Lower lobe of right lung (tissue), 2 donors: ENCODE measurements around the gene EPHA5. TPM values are rescaled to one million over a fixed set of nuclear protein-coding genes. Genes with fewer than 3 reads are reported as not detected.

Experiments used
- ATAC-seq, 2 donors: fragments of 200-7000 bp; cut with Tn5 transposase; one replicate each; pipeline ENCODE4 v1.9.1; 2020 to 2022; ENCODE audit warnings: mild to moderate bottlenecking in 2 of 2, moderate library complexity in 2 of 2
- DNase-seq: peaks from one replicate; pipeline ENCODE4 v3.0.0-alpha.2; 2020
- H3K27ac ChIP-seq: fragments of 200-600 bp; one replicate; pipeline ENCODE4 v1.8.0; 2022
- H3K27me3 ChIP-seq: fragments of 200-600 bp; one replicate; pipeline ENCODE4 v1.8.0; 2022; ENCODE audit warnings: low read depth
- H3K36me3 ChIP-seq: fragments of 200-600 bp; one replicate; pipeline ENCODE4 v1.8.0; 2022; ENCODE audit warnings: mild to moderate bottlenecking
- H3K4me1 ChIP-seq: fragments of 200-600 bp; one replicate; pipeline ENCODE4 v1.8.0; 2022
- H3K4me3 ChIP-seq: fragments of 200-600 bp; one replicate; pipeline ENCODE4 v1.8.0; 2022; ENCODE audit warnings: mild to moderate bottlenecking
- H3K9me3 ChIP-seq: fragments of 200-600 bp; one replicate; pipeline ENCODE4 v1.8.0; 2022
- CTCF ChIP-seq: fragments of 200-600 bp; IDR thresholded peaks from one replicate; pipeline ENCODE4 v1.8.0; 2022; ENCODE audit warnings: antibody characterized with exemption, mild to moderate bottlenecking
- intact Hi-C: fragments of 100-400 bp; cut with DNase I; formaldehyde crosslinking; loops from one replicate; pipeline ENCODE4 v1.11.0; 2022
- total RNA-seq: library from RNA; stranded (reverse); fragmentation: NEBNext Ultra II Directional; extraction: Animal tissue kit (Norgen Biotek cat#: 25700); gene quantifications from one replicate; pipeline ENCODE4 v1.2.1, GENCODE V29; 2021
- donor health status: DM: no; HTN: yes; CAD: no; lungs with severe emphysema.

EPHA5 gene
- total RNA-seq, 1 donor from 2014 or later, result 0.09 TPM

GRCh38 chr4:65538571-65538970 lies 131.7 kb downstream of the EPHA5 start:
- Histone ChIP-seq H3K36me3 (no peaks in the 10 kb centered on the region), H3K4me1 (no peaks in the 10 kb centered on the region), H3K27me3 (no peaks in the 10 kb centered on the region), H3K9me3 (peaks cover 3% of the 10 kb centered on the region), H3K4me3 (no peak overlapping the region), H3K27ac (no peak overlapping the region)
- DNase-seq, result no peak
- intact Hi-C loops, result no loop called here
- no peak for ATAC-seq
- TF ChIP-seq CTCF, result no peak

- Histone ChIP-seq H3K36me3 (no peaks in the 10 kb centered on the region), H3K4me3 (no peak overlapping the region), H3K4me1 (no peaks in the 10 kb centered on the region), H3K27ac (no peak overlapping the region), H3K27me3 (no peaks in the 10 kb centered on the region), H3K9me3 (no peaks in the 10 kb centered on the region)
- DNase-seq (no peak), ATAC-seq (no peak)
- no peak for TF ChIP-seq CTCF
- intact Hi-C loops, result no loop called here
These were observed 135.2 kb downstream of the EPHA5 start for GRCh38 chr4:65535113-65535512.

- Histone ChIP-seq H3K4me3 (no peak overlapping the region), H3K27me3 (no peaks in the 10 kb centered on the region), H3K4me1 (no peaks in the 10 kb centered on the region), H3K36me3 (no peaks in the 10 kb centered on the region), H3K27ac (no peak overlapping the region), H3K9me3 (no peaks in the 10 kb centered on the region)
- no peak for TF ChIP-seq CTCF
- intact Hi-C loops, result no loop called here
- ATAC-seq (no peak), DNase-seq (no peak)
These were observed 148.6 kb downstream of the EPHA5 start for GRCh38 chr4:65521666-65522065.

GRCh38 chr4:65515646-65516045 lies 154.6 kb downstream of the EPHA5 start:
- intact Hi-C loops, result no loop called here
- H3K36me3 ChIP-seq, result no peaks in the 10 kb centered on the region
- no peak for TF ChIP-seq CTCF

GRCh38 chr4:65510976-65511375 lies 159.3 kb downstream of the EPHA5 start:
- Histone ChIP-seq H3K4me3 (no peak overlapping the region), H3K4me1 (no peaks in the 10 kb centered on the region), H3K36me3 (no peaks in the 10 kb centered on the region), H3K27ac (no peak overlapping the region), H3K9me3 (no peaks in the 10 kb centered on the region), H3K27me3 (no peaks in the 10 kb centered on the region)
- no peak for DNase-seq
- ATAC-seq, result no peak
- intact Hi-C loops, result no loop called here
- no peak for TF ChIP-seq CTCF

More at GRCh38 chr4:65515646-65516045, 154.6 kb downstream of the EPHA5 start:
- Histone ChIP-seq H3K4me1 (no peaks in the 10 kb centered on the region), H3K27me3 (no peaks in the 10 kb centered on the region), H3K27ac (no peak overlapping the region), H3K4me3 (no peak overlapping the region), H3K9me3 (no peaks in the 10 kb centered on the region)
- ATAC-seq, result no peak
- DNase-seq, result no peak

- Histone ChIP-seq H3K9me3 (no peaks in the 10 kb centered on the region), H3K4me1 (no peaks in the 10 kb centered on the region), H3K27me3 (no peaks in the 10 kb centered on the region), H3K4me3 (no peak overlapping the region), H3K27ac (no peak overlapping the region), H3K36me3 (no peaks in the 10 kb centered on the region)
- TF ChIP-seq CTCF, result no peak
- DNase-seq (no peak), ATAC-seq (no peak)
- intact Hi-C loops, result no loop called here
These were observed 162.1 kb downstream of the EPHA5 start for GRCh38 chr4:65508168-65508567.
